ENCODE data around the gene DSG3. TPM values are rescaled to one million over a fixed set of nuclear protein-coding genes. Genes with fewer than 3 reads are reported as not detected.
"Not testable (repeated sequence)": the region's sequence is repeated elsewhere in the genome, so short reads cannot be mapped to it uniquely, and the experiment has no call there.

Gene DSG3
- total and polyA plus RNA-seq, 12 donors = 0.04 TPM; not detected in 11

GRCh38 chr18:31503011-31503410, 55.5 kb downstream of the DSG3 start:
- H3K4me1 ChIP-seq = peaks cover 0 to 22% (median 8%) of the 10 kb centered on the region in 9 donors
- 96% methylated on average over 4 of the region's 4 CpGs for WGBS, 2 donors
- ATAC-seq (no peak), DNase-seq (no peak)
- no peak for TF ChIP-seq CTCF (IDR thresholded peaks at IDR 0.05)
- intact Hi-C loops (cut with DNase I) = loop anchor here in 6 of 10 donors (5.0 to 10.0 kb wide), 8 partner anchors 76 to 498 kb away; partner anchors contain the start of gene DSC2 (in 1 of the 6)
- H3K36me3 ChIP-seq = no peaks in the 10 kb centered on the region
- peaks cover 0 to 5% (median 0%) of the 10 kb centered on the region in 11 donors for H3K9me3 ChIP-seq
- H3K27ac ChIP-seq = no peak overlapping the region
- peaks cover 0 to 24% (median 4%) of the 10 kb centered on the region in 7 donors for H3K27me3 ChIP-seq
- no peak overlapping the region for H3K4me3 ChIP-seq

GRCh38 chr18:31504455-31505147, 57.1 kb downstream of the DSG3 start:
- H3K36me3 ChIP-seq = no peaks in the 10 kb centered on the region
- H3K9me3 ChIP-seq = peaks cover 0 to 5% (median 0%) of the 10 kb centered on the region in 11 donors
- peaks cover 0 to 8% (median 0%) of the 10 kb centered on the region in 7 donors for H3K27me3 ChIP-seq
- intact Hi-C loops (cut with DNase I) = loop anchor here in 7 of 10 donors (5.0 to 10.0 kb wide), 9 partner anchors 77 to 537 kb away; partner anchors contain the start of gene DSC2 (in 1 of the 7)
- 64 to 65% methylated on average over 10 of the region's 10 CpGs for WGBS, 2 donors
- peaks cover 0 to 9% (median 6%) of the 10 kb centered on the region in 9 donors for H3K4me1 ChIP-seq
- no peak overlapping the region for H3K27ac ChIP-seq
- ATAC-seq (peak in 3 of 8 donors; percentile 11 to 22 (median 22)), DNase-seq (no peak)
- no peak overlapping the region for H3K4me3 ChIP-seq
- TF ChIP-seq CTCF (IDR thresholded peaks at IDR 0.05) = no peak

GRCh38 chr18:31505156-31505555, 57.6 kb downstream of the DSG3 start:
- Histone ChIP-seq H3K9me3 (peaks cover 0 to 5% (median 0%) of the 10 kb centered on the region in 11 donors), H3K4me1 (peaks cover 0 to 8% (median 4%) of the 10 kb centered on the region in 9 donors), H3K27ac (no peak overlapping the region), H3K4me3 (no peak overlapping the region), H3K27me3 (peaks cover 0 to 2% (median 0%) of the 10 kb centered on the region in 7 donors), H3K36me3 (no peaks in the 10 kb centered on the region)
- WGBS, 2 donors = 54% methylated on average over 6 of the region's 6 CpGs
- no peak for DNase-seq
- intact Hi-C loops (cut with DNase I) = loop anchor here in 6 of 10 donors (5.0 to 10.0 kb wide), 6 partner anchors 80 to 538 kb away; no protein-coding TSS in a partner anchor
- ATAC-seq = no peak
- TF ChIP-seq CTCF (IDR thresholded peaks at IDR 0.05) = no peak

DNA sequence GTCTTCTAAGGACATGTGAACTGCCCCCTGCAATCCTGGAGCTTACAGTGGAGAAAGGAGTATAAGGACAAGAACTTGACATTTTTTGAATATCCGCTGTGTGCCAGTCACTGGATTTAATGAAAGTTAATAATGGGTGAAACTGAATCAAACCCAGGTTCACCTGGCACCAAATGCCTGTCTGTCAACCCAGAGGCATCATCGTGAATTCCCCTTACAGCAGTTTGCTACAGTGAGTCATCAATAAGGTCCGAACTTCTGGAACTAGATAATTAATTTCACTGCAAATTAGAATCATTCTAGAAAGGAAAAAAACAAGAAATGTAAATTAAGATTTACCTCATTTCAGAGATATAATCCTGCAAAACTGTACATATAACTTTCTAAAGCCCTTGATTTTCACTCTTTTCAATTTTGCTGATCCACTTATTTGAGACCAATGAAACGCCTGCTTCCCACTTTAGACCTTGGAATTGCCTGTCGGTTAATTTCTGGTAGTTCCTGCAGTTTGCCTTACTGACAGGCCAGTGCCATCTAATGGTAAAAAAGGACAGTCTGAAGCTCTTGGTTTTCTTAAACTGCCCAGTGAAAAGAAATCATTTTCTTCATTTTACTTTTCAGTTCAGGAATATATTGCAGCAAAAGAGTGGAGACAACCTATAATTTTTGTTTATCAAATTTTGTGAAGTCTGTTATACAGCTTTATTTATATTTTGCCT, 58.6 kb downstream of the DSG3 start:
- H3K4me1 ChIP-seq = peaks cover 0 to 10% (median 0%) of the 10 kb centered on the region in 9 donors

GRCh38 chr18:31507124-31507523, 59.6 kb downstream of the DSG3 start:
- H3K4me3 ChIP-seq, H3K27ac ChIP-seq, DNase-seq, H3K36me3 ChIP-seq, ATAC-seq, H3K27me3 ChIP-seq, H3K9me3 ChIP-seq: not testable (repeated sequence)
- 94 to 100% methylated on average over 2 of the region's 2 CpGs for whole genome bisulfite sequencing, 2 donors
- intact Hi-C loops (cut with DNase I) = loop anchor here in 6 of 10 donors (5.0 to 10.0 kb wide), 6 partner anchors 82 to 540 kb away; no protein-coding TSS in a partner anchor
- H3K4me1 ChIP-seq = peaks cover 0 to 11% (median 0%) of the 10 kb centered on the region in 9 donors

More for the DNA sequence above, 58.6 kb downstream of the DSG3 start:
- Histone ChIP-seq H3K27ac (no peak overlapping the region), H3K36me3 (no peaks in the 10 kb centered on the region), H3K27me3 (no peaks in the 10 kb centered on the region), H3K9me3 (peaks cover 0 to 5% (median 0%) of the 10 kb centered on the region in 11 donors), H3K4me3 (no peak overlapping the region)
- peak in 8 of 9 donors; percentile 23 to 67 (median 56) for TF ChIP-seq CTCF (IDR thresholded peaks at IDR 0.05)
- intact Hi-C loops (cut with DNase I) = loop anchor here in 6 of 10 donors (5.0 to 10.0 kb wide), 6 partner anchors 81 to 539 kb away; no protein-coding TSS in a partner anchor
- DNase-seq = no peak
- peak in 5 of 8 donors; percentile 52 to 74 (median 70) for ATAC-seq
- WGBS, 2 donors = 58 to 69% methylated on average over 5 of the region's 5 CpGs

Measured in heart right ventricle (tissue), 16 donors.